H1 (cell line): ENCODE measurements around the gene RAMP3. TPM values are rescaled to one million over a fixed set of nuclear protein-coding genes. Genes with fewer than 3 reads are reported as not detected.

ENCODE experiments used
- CTCF ChIA-PET: fragments of 300-600 bp; sonication (Branson Sonifier 250); formaldehyde crosslinking; loops from one replicate; lab custom pipeline; 2021; ENCODE audit not compliant: partially characterized antibody; lab: Charles Lee
- POLR2A ChIA-PET: fragments of 300-600 bp; sonication (Branson Sonifier 250); formaldehyde crosslinking; loops from one replicate; lab custom pipeline; 2021; ENCODE audit warnings: inconsistent platforms; ENCODE audit not compliant: partially characterized antibody; lab: Charles Lee
- DNase-seq, 2 experiments: peaks; one replicate each; pipeline versions ENCODE4 v3.0.0 to v3.0.0-alpha.2; 2010 to 2022; ENCODE audit warnings: low spot score in 2 of 2, low read depth in 1 of 2, mixed read lengths in 1 of 2
- FAIRE-seq: peaks from 2 replicates; lab custom pipeline; 2011; peaks lifted over from hg19 to GRCh38; lab: Jason Lieb, UNC
- H2AFZ ChIP-seq: 2 replicates; pipeline ENCODE4 v1.8.1; 2012; ENCODE audit warnings: low read length, inconsistent platforms
- H2AK5ac ChIP-seq: 2 replicates; pipeline ENCODE4 v1.6.1; 2013; ENCODE audit warnings: low read depth, low read length
- H2BK120ac ChIP-seq: replicated peaks from 2 replicates; pipeline ENCODE3; 2013; ENCODE audit warnings: low read depth, low read length, inconsistent platforms
- H2BK12ac ChIP-seq: 2 replicates; pipeline ENCODE4 v1.6.1; 2013; ENCODE audit warnings: low read depth, low read length
- H2BK15ac ChIP-seq: 2 replicates; pipeline ENCODE4 v1.6.1; 2013; ENCODE audit warnings: low read length
- H2BK20ac ChIP-seq: 2 replicates; pipeline ENCODE4 v1.6.1; 2013; ENCODE audit warnings: low read length
- H2BK5ac ChIP-seq: 2 replicates; pipeline ENCODE4 v1.6.1; 2013; ENCODE audit warnings: low read depth, low read length
- H3K14ac ChIP-seq: 2 replicates; pipeline ENCODE4 v1.6.1; 2013; ENCODE audit warnings: inconsistent platforms; ENCODE audit not compliant: insufficient read length
- H3K18ac ChIP-seq: 2 replicates; pipeline ENCODE4 v1.6.1; 2013; ENCODE audit warnings: low read length; ENCODE audit errors: extremely low read depth
- H3K23ac ChIP-seq: 2 replicates; pipeline ENCODE4 v1.6.1; 2013; ENCODE audit warnings: inconsistent platforms; ENCODE audit not compliant: insufficient read length
- H3K23me2 ChIP-seq: 2 replicates; pipeline ENCODE4 v1.6.1; 2013; ENCODE audit warnings: low read depth, low read length
- H3K27ac ChIP-seq: 2 replicates; pipeline ENCODE4 v1.6.1; 2011; ENCODE audit warnings: low read depth, low read length, inconsistent platforms
- H3K27me3 ChIP-seq, 4 experiments: replicated peaks in 1 of 4; 1 replicate in 1 of 4; 2 replicates in 3 of 4; pipeline versions ENCODE4 v1.6.1 to v1.8.1; 2011 to 2013; ENCODE audit warnings: low read length in 3 of 4, mild to moderate bottlenecking in 3 of 4, inconsistent platforms in 2 of 4, mixed read lengths in 2 of 4, moderate library complexity in 1 of 4; ENCODE audit not compliant: control insufficient read depth in 3 of 4, insufficient read depth in 3 of 4; ENCODE audit errors: extremely low read depth in 1 of 4
- H3K36me3 ChIP-seq, 4 experiments: 2 replicates each; pipeline versions ENCODE4 v1.6.1 to v1.8.1; 2011 to 2013; ENCODE audit warnings: mild to moderate bottlenecking in 4 of 4, low read length in 3 of 4, moderate library complexity in 2 of 4, control low read depth in 1 of 4, inconsistent platforms in 1 of 4; ENCODE audit not compliant: insufficient read depth in 4 of 4, control insufficient read depth in 2 of 4
- H3K4ac ChIP-seq: replicated peaks from 2 replicates; pipeline ENCODE3; 2013; ENCODE audit warnings: low read length, low read depth, mixed read lengths, inconsistent platforms; ENCODE audit not compliant: insufficient read length
- H3K4me1 ChIP-seq, 4 experiments: replicated peaks in 1 of 4; 1 replicate in 1 of 4; 2 replicates in 3 of 4; pipeline versions ENCODE4 v1.6.1 to v1.8.1; 2011 to 2013; ENCODE audit warnings: low read length in 3 of 4, inconsistent platforms in 2 of 4, mixed read lengths in 1 of 4; ENCODE audit not compliant: insufficient read depth in 4 of 4, control insufficient read depth in 3 of 4
- H3K4me2 ChIP-seq, 2 experiments: 2 replicates each; pipeline versions ENCODE4 v1.6.1 to v1.8.1; 2011 to 2013; ENCODE audit warnings: low read depth in 2 of 2, low read length in 2 of 2, control low read depth in 1 of 2, inconsistent platforms in 1 of 2, mild to moderate bottlenecking in 1 of 2; ENCODE audit not compliant: insufficient read depth in 1 of 2
- H3K4me3 ChIP-seq, 4 experiments: fragments of 200-600, 300-600 bp in 1 of 4; sonication (generic), shearing (Covaris generic), sonication (Bioruptor Twin) in 1 of 4; 2 replicates each; pipeline versions ENCODE4 v1.5.1 to v1.8.1; 2011 to 2016; ENCODE audit warnings: low read length in 4 of 4, low read depth in 3 of 4, control low read depth in 2 of 4, inconsistent platforms in 2 of 4, mild to moderate bottlenecking in 2 of 4, mixed read lengths in 1 of 4, moderate library complexity in 1 of 4; ENCODE audit not compliant: insufficient read depth in 2 of 4; ENCODE audit errors: extremely low read depth in 1 of 4
- H3K56ac ChIP-seq: replicated peaks from 2 replicates; pipeline ENCODE3; 2013; ENCODE audit warnings: low read depth, mild to moderate bottlenecking, mixed read lengths, low read length, inconsistent platforms; ENCODE audit not compliant: insufficient read length
- H3K79me1 ChIP-seq: 2 replicates; pipeline ENCODE4 v1.6.1; 2013; ENCODE audit warnings: low read depth, low read length, control low read depth
- H3K79me2 ChIP-seq, 2 experiments: 2 replicates each; pipeline versions ENCODE4 v1.6.1 to v1.8.1; 2012 to 2013; ENCODE audit warnings: low read length in 2 of 2, mild to moderate bottlenecking in 2 of 2, inconsistent platforms in 1 of 2; ENCODE audit not compliant: insufficient read depth in 2 of 2, control insufficient read depth in 1 of 2
- H3K9ac ChIP-seq, 4 experiments: replicated peaks in 1 of 4; 1 replicate in 1 of 4; 2 replicates in 3 of 4; pipeline versions ENCODE4 v1.6.1 to v1.8.1; 2011 to 2013; ENCODE audit warnings: low read depth in 3 of 4, low read length in 3 of 4, control low read depth in 2 of 4, mild to moderate bottlenecking in 2 of 4, moderate library complexity in 2 of 4, inconsistent platforms in 1 of 4; ENCODE audit errors: extremely low read depth in 1 of 4
- H3K9me3 ChIP-seq, 2 experiments: 2 replicates each; pipeline versions ENCODE4 v1.6.1 to v1.8.1; 2012 to 2013; ENCODE audit warnings: mild to moderate bottlenecking in 2 of 2, moderate library complexity in 2 of 2, control low read depth in 1 of 2, inconsistent platforms in 1 of 2, low read depth in 1 of 2, low read length in 1 of 2, mixed read lengths in 1 of 2; ENCODE audit not compliant: insufficient read depth in 2 of 2
- H4K20me1 ChIP-seq, 2 experiments: replicated peaks in 1 of 2; 2 replicates each; pipeline versions ENCODE3 to v1.8.1; 2011 to 2013; ENCODE audit warnings: inconsistent platforms in 2 of 2, low read length in 2 of 2, mild to moderate bottlenecking in 1 of 2; ENCODE audit not compliant: insufficient read depth in 2 of 2, control insufficient read depth in 1 of 2
- H4K5ac ChIP-seq: 2 replicates; pipeline ENCODE4 v1.6.1; 2013; ENCODE audit warnings: low read length, low read depth, mixed read lengths, inconsistent platforms; ENCODE audit not compliant: insufficient read length
- H4K8ac ChIP-seq: 2 replicates; pipeline ENCODE4 v1.8.0; 2013; ENCODE audit warnings: mild to moderate bottlenecking, moderate library complexity, low read length, inconsistent platforms; ENCODE audit not compliant: insufficient read depth; ENCODE audit errors: extremely low read depth
- H4K91ac ChIP-seq: replicated peaks from 2 replicates; pipeline ENCODE3; 2013; ENCODE audit warnings: low read length, mixed read lengths, inconsistent platforms; ENCODE audit not compliant: insufficient read length
- CBX5 ChIP-seq: fragments of 300-800, 300-1000 bp; sonication (generic); IDR thresholded peaks from 2 replicates; pipeline ENCODE4 v1.7.1; 2016; ENCODE audit warnings: antibody characterized with exemption, low read length, low read depth
- CHD1 ChIP-seq: IDR thresholded peaks from 2 replicates; pipeline ENCODE4 v1.6.1; 2012; ENCODE audit warnings: low read depth, low read length, improper control_type of control experiment
- E2F6 ChIP-seq: IDR thresholded peaks from 2 replicates; pipeline ENCODE4 v1.6.1; 2012; ENCODE audit warnings: inconsistent platforms
- EGR1 ChIP-seq: IDR thresholded peaks from 2 replicates; pipeline ENCODE4 v1.6.1; 2011; ENCODE audit warnings: low read depth, low read length, borderline replicate concordance
- EZH2 ChIP-seq: fragments of 200-600 bp; sonication (generic); IDR thresholded peaks from 2 replicates; pipeline ENCODE4 v1.7.1; 2012; ENCODE audit warnings: low read depth, mild to moderate bottlenecking, moderate library complexity, low read length, inconsistent platforms; ENCODE audit not compliant: severe bottlenecking
- GTF2F1 ChIP-seq: IDR thresholded peaks from 2 replicates; pipeline ENCODE4 v1.6.1; 2012; ENCODE audit warnings: low read depth, low read length, improper control_type of control experiment, borderline replicate concordance
- HDAC6 ChIP-seq: IDR thresholded peaks from one replicate; pipeline ENCODE4 v1.7.1; 2012; ENCODE audit warnings: low read depth, mild to moderate bottlenecking, inconsistent platforms, low read length, moderate library complexity
- KDM4A ChIP-seq: IDR thresholded peaks from one replicate; pipeline ENCODE4 v1.7.1; 2012; ENCODE audit warnings: low read depth, mild to moderate bottlenecking, moderate library complexity, low read length, inconsistent platforms; ENCODE audit not compliant: severe bottlenecking
- KDM5A ChIP-seq: fragments of 200-600 bp; IDR thresholded peaks from 2 replicates; pipeline ENCODE4 v1.7.1; 2012; ENCODE audit warnings: mild to moderate bottlenecking, low read length, inconsistent platforms, mixed read lengths
- MAX ChIP-seq: IDR thresholded peaks from 2 replicates; pipeline ENCODE4 v1.6.1; 2012; ENCODE audit warnings: inconsistent platforms
- NRF1 ChIP-seq: IDR thresholded peaks from 2 replicates; pipeline ENCODE4 v1.6.1; 2011; ENCODE audit warnings: mild to moderate bottlenecking, low read depth, low read length, improper control_type of control experiment
- RXRA ChIP-seq: IDR thresholded peaks from 2 replicates; pipeline ENCODE4 v1.6.1; 2011; ENCODE audit warnings: low read depth, mild to moderate bottlenecking, low read length, moderate library complexity; ENCODE audit not compliant: insufficient read depth
- TBP ChIP-seq: IDR thresholded peaks from 2 replicates; pipeline ENCODE4 v1.6.1; 2011; ENCODE audit warnings: low read depth, low read length, improper control_type of control experiment
- WGBS, 2 experiments: shearing (Covaris generic) in 1 of 2; methylation state at CpG; one replicate each; pipeline versions ENCODE4 v1.1.6 to v1.1.7; 2013 to 2015; ENCODE audit warnings: low lambda C conversion rate in 2 of 2, mixed read lengths in 2 of 2, inconsistent platforms in 1 of 2, low coverage in 1 of 2, missing lambda C conversion rate in 1 of 2; ENCODE audit not compliant: insufficient replicate concordance in 2 of 2, insufficient coverage in 1 of 2, insufficient read length in 1 of 2; ENCODE audit errors: extremely low coverage in 1 of 2, missing lambda C conversion rate in 1 of 2; 5-methylcytosine and 5-hydroxymethylcytosine counted together
- polyA plus RNA-seq, 7 experiments: library from polyadenylated mRNA; depleted of rRNA in 3 of 7; stranded (reverse) in 5 of 7; unstranded in 2 of 7; fragments of >200 nt in 5 of 7; fragments of 200-250 nt in 2 of 7; gene quantifications; 1 replicate in 5 of 7; 2 replicates in 1 of 7; 4 replicates in 1 of 7; pipeline versions ENCODE4 v1.2.1 to v1.2.3, GENCODE V29; 2011 to 2013; ENCODE audit warnings: missing spikeins in 2 of 7, mixed read lengths in 2 of 7
- total RNA-seq: library from RNA; stranded (reverse); fragmentation: NEBNext Ultra II Directional; extraction: Animal tissue kit (Norgen Biotek cat#: 25700); gene quantifications from 2 replicates; pipeline ENCODE4 v1.2.1, GENCODE V29; 2021

RAMP3 gene
- total and polyA plus RNA-seq, 2 of the 8 experiments (the other 6 are each of a cell fraction or from before 2014, with no cell fraction given): 0.88 to 0.98 TPM

GRCh38 chr7:45184326-45185027 is 26.9 kb downstream of the RAMP3 start:
- Histone ChIP-seq H3K56ac (no peak overlapping the region), H4K91ac (no peak overlapping the region)
- TF ChIP-seq MAX: no peak
- no peak for TF ChIP-seq EGR1
- no peak for TF ChIP-seq CHD1
- no peak for TF ChIP-seq TBP
- TF ChIP-seq CBX5: no peak
- no peak for TF ChIP-seq KDM4A
- no peak for TF ChIP-seq KDM5A
- no peak for TF ChIP-seq HDAC6
- no peak for TF ChIP-seq E2F6
- no peak for TF ChIP-seq RXRA
- no peak for TF ChIP-seq GTF2F1
- no peak for TF ChIP-seq NRF1
- TF ChIP-seq EZH2: no peak

More at GRCh38 chr7:45184326-45185027, 26.9 kb downstream of the RAMP3 start:
- Histone ChIP-seq H3K36me3 (no peaks in the 10 kb centered on the region), H3K23ac (no peak overlapping the region), H3K18ac (no peak overlapping the region), H2AFZ (no peak overlapping the region), H3K9me3 (no peaks in the 10 kb centered on the region), H3K79me2 (no peaks in the 10 kb centered on the region), H3K27me3 (no peaks in the 10 kb centered on the region), H3K27ac (no peak overlapping the region), H3K4me2 (no peak overlapping the region), H4K5ac (no peak overlapping the region), H3K4me3 (no peak overlapping the region), H2BK120ac (no peak overlapping the region), H3K23me2 (no peaks in the 10 kb centered on the region), H2BK20ac (no peak overlapping the region), H3K4me1 (no peaks in the 10 kb centered on the region), H3K79me1 (no peaks in the 10 kb centered on the region), H2BK12ac (no peak overlapping the region), H4K8ac (no peak overlapping the region), H2BK5ac (no peak overlapping the region), H2AK5ac (no peak overlapping the region), H4K20me1 (no peaks in the 10 kb centered on the region), H3K4ac (no peak overlapping the region), H2BK15ac (no peak overlapping the region), H3K14ac (no peak overlapping the region), H3K9ac (no peak overlapping the region)
- no peak for FAIRE-seq
- WGBS, 2 experiments: 86% methylated on average over 7 of the region's 7 CpGs; no CpG with 5 or more reads in 1 of the 2 experiments
- ChIA-PET POLR2A (no interaction called here), CTCF (interaction anchor here (1.3 kb wide), 1 partner anchor 12 kb away, joined by 5 read pairs; no protein-coding TSS in a partner anchor)
- DNase-seq: no peak
